WERI-Rb-1 (cell line): ENCODE measurements around the gene BNC2.

Source experiments
- DNase-seq: peaks from one replicate; pipeline ENCODE4 v3.0.0-alpha.2; 2020
- H3K27ac ChIP-seq: fragments of 250-450 bp; sonication (Bioruptor Pico); 2 replicates; pipeline ENCODE4 v1.5.1; 2020; ENCODE audit warnings: mild to moderate bottlenecking, moderate library complexity
- H3K27me3 ChIP-seq: fragments of 250-450 bp; sonication (Bioruptor Pico); 2 replicates; pipeline ENCODE4 v1.5.1; 2021; ENCODE audit warnings: mild to moderate bottlenecking, low read depth, moderate library complexity; ENCODE audit not compliant: insufficient read depth, severe bottlenecking
- H3K36me3 ChIP-seq: fragments of 250-450 bp; sonication (Bioruptor Pico); 2 replicates; pipeline ENCODE4 v1.5.1; 2020; ENCODE audit warnings: mild to moderate bottlenecking, moderate library complexity
- H3K4me3 ChIP-seq: 2 replicates; pipeline ENCODE4 v1.5.1; 2011; ENCODE audit warnings: low read depth, mild to moderate bottlenecking, control low read depth, low read length
- H3K9me3 ChIP-seq: fragments of 250-450 bp; sonication (Bioruptor Pico); 2 replicates; pipeline ENCODE4 v1.5.1; 2021; ENCODE audit warnings: mild to moderate bottlenecking, moderate library complexity; ENCODE audit not compliant: severe bottlenecking
- TF ChIP-seq, protein P1 (sequence below): IDR thresholded peaks from 2 replicates; pipeline ENCODE4 v1.5.1; 2011; ENCODE audit warnings: low read depth, mild to moderate bottlenecking, control low read depth, inconsistent platforms, low read length

The BNC2 gene

DNA sequence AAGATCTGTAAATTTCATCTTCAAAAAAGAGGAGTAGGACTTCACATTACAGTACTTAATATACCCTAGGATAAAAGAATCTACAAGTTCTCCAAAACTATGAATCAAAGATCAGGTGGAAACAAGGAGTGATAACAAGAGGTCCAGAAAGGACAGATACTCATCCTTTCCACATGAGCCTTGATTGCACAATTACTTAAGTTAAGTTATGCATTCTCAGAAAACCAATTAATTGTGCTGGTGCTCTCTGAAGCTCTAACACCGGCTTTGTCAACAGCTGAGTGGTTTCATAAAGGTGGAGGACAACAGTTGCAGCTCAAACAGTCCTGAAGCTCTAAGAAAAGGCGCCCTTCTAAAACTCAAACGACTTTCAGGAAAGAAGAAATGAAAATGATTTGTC, 251.9 kb downstream of the BNC2 start:
- H3K4me3 ChIP-seq, result no peak overlapping the region
- H3K36me3 ChIP-seq, result no peaks in the 10 kb centered on the region
- H3K9me3 ChIP-seq, result no peaks in the 10 kb centered on the region
- TF ChIP-seq, protein P1, sequence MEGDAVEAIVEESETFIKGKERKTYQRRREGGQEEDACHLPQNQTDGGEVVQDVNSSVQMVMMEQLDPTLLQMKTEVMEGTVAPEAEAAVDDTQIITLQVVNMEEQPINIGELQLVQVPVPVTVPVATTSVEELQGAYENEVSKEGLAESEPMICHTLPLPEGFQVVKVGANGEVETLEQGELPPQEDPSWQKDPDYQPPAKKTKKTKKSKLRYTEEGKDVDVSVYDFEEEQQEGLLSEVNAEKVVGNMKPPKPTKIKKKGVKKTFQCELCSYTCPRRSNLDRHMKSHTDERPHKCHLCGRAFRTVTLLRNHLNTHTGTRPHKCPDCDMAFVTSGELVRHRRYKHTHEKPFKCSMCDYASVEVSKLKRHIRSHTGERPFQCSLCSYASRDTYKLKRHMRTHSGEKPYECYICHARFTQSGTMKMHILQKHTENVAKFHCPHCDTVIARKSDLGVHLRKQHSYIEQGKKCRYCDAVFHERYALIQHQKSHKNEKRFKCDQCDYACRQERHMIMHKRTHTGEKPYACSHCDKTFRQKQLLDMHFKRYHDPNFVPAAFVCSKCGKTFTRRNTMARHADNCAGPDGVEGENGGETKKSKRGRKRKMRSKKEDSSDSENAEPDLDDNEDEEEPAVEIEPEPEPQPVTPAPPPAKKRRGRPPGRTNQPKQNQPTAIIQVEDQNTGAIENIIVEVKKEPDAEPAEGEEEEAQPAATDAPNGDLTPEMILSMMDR, result no peak
- no peak overlapping the region; the same call in 1 of the 2 replicates for H3K27ac ChIP-seq
- no peak for DNase-seq
- no peaks in the 10 kb centered on the region for H3K27me3 ChIP-seq

DNA sequence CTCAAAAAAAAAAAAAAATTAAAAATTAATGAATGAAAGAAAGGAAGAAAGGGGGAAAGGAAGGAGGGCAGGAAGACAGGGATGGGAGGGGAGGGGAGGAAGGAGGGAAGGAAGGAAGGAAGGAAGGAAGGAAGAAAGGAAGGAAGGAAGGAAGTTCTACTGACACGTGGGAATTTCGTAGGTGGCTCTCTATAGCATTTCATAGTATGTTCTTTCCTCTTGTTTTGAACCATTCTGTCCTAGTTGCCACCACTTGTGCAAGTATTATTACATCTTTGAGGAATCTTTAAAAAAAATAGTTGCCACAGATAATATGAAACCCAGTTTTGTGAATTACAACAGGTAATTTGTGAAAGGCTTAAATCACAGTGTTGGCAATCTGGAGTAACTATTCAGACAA, 253.8 kb downstream of the BNC2 start:
- TF ChIP-seq, protein P1, result no peak

DNA sequence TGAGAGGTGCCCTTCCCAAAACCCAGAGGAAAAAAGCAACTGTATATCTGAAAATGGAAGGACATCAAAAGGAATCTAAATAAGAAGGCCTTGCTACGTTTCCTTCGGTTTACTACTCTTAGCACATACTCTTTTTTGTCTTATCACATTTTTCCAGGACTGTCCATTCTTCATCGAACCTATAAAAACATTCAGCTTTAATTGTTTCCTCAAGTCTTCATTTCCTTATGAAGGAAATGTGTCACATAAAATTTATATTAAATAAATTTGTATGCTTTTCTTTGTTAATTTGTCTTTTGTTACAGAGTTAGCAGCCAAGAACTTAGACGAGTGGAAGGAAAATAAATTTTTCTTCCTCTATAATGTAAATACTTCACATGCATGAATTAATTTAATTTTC, 255.0 kb downstream of the BNC2 start:
- H3K9me3 ChIP-seq, result no peaks in the 10 kb centered on the region
- no peaks in the 10 kb centered on the region for H3K36me3 ChIP-seq
- no peak overlapping the region for H3K27ac ChIP-seq
- DNase-seq, result no peak
- TF ChIP-seq, protein P1, result no peak
- H3K27me3 ChIP-seq, result no peaks in the 10 kb centered on the region
- no peak overlapping the region for H3K4me3 ChIP-seq

More for the DNA sequence above, 253.8 kb downstream of the BNC2 start:
- Histone ChIP-seq H3K27me3 (no peaks in the 10 kb centered on the region), H3K36me3 (no peaks in the 10 kb centered on the region), H3K9me3 (no peaks in the 10 kb centered on the region), H3K4me3 (no peak overlapping the region), H3K27ac (no peak overlapping the region)
- DNase-seq, result no peak

DNA sequence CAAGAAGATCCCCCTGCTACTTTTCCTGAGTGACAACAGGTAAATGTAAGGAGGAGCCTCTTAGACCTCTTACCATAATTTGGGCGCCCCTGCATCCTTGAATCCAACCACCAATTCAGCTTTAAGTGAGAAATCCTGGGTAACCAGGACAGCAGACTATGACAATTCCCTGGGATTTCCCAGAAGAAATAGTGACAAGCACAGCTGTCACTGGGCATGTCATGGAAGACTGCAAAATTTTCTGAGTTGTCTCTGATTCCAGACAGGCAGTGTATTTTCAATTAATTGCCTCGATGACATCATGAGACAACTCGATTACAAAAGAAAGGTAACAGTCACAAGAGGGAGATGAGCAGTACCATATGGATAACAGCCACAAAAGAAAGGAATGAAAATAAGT, 256.9 kb downstream of the BNC2 start:
- H3K27ac ChIP-seq, result no peak overlapping the region
- TF ChIP-seq, protein P1, result no peak
- no peaks in the 10 kb centered on the region for H3K27me3 ChIP-seq
- no peaks in the 10 kb centered on the region for H3K36me3 ChIP-seq
- no peaks in the 10 kb centered on the region for H3K9me3 ChIP-seq
- DNase-seq, result no peak
- H3K4me3 ChIP-seq, result no peak overlapping the region

DNA sequence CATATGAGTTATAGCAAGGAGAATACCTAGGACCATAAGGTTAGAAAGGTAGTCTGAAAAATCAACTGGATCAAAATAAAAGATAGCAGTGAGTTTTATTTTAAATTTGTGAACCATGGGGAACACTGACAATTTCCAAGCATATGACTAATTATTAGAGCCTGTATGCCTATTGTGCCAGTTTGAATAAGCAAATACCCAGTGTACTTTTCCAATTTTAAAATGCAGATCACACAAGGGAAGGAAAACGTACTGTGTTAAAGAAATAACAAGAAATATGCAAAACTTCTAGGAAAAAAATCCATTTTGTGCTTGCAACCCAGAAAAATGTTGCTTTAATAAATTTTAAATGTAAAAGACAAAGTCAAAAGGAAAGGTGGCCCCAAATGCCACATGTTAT, 257.4 kb downstream of the BNC2 start:
- Histone ChIP-seq H3K36me3 (no peaks in the 10 kb centered on the region), H3K27me3 (no peaks in the 10 kb centered on the region), H3K4me3 (no peak overlapping the region), H3K27ac (no peak overlapping the region), H3K9me3 (no peaks in the 10 kb centered on the region)
- TF ChIP-seq, protein P1, result no peak
- DNase-seq, result no peak

DNA sequence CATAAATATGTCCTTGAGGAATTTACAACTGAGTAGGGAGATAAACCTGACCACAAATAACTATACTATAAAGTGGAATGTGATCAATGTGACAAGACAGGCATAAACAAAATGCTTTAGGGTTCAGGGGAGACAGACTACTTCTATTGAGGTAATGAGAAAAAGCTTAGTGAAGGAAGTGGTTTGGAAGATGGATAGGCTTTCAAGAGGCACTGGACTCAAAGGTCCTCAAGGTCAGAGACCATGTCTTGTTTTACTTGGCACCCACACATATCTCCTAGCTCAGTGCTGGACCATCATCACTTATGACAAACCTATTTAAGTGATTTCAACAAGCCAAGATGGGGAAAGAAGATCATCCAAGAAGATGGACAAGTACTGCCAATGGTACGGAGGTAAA, 257.8 kb downstream of the BNC2 start:
- H3K9me3 ChIP-seq, result no peaks in the 10 kb centered on the region
- no peaks in the 10 kb centered on the region for H3K36me3 ChIP-seq
- DNase-seq, result no peak
- H3K4me3 ChIP-seq, result no peak overlapping the region
- H3K27ac ChIP-seq, result no peak overlapping the region
- TF ChIP-seq, protein P1, result no peak
- no peaks in the 10 kb centered on the region for H3K27me3 ChIP-seq
